ENCODE data around the gene SIL1. TPM values are rescaled to one million over a fixed set of nuclear protein-coding genes. Genes with fewer than 3 reads are reported as not detected.

The SIL1 gene
- total and polyA plus RNA-seq, 2 of the 8 experiments (the other 6 are each of a cell fraction or from before 2014, with no cell fraction given) = 8.3 to 12.8 TPM

DNA sequence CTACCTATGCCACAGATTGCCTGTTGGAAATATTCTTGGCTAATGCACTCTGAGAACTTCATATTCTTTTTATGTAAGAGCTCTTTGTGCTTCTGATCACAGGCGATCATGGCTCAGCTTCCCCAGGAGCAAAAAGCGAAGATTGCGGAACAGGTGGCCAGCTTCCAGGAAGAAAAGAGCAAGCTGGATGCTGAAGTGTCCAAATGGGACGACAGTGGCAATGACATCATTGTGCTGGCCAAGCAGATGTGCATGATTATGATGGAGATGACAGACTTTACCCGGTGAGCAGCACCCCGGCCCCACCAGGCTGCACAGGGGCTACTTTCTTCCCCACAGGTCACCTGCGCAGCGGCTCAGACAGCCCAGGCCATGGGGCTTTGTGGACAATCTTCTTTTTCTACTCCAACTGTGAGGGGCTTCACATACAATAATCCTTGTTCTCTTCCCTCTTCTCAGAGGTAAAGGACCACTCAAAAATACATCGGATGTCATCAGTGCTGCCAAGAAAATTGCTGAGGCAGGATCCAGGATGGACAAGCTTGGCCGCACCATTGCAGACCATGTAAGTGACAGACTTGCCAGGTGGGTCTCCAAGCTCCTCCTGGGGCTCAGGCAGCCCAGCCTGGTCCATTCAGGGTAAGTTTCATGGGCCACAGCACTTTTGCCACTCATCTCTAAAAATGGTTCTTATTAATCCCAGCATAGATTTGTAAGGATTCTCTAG, 267.6 kb downstream of the SIL1 start:
- ChIA-PET CTCF (ENCODE audit: partially characterized antibody) (interaction anchor here (0.6 to 3.0 kb wide), 7 partner anchors 14 to 347 kb away, joined by 3 to 9 read pairs (median 3); no protein-coding TSS in a partner anchor), POLR2A (ENCODE audit: partially characterized antibody) (no interaction called here)
- Histone ChIP-seq H3K27me3 (replicated peaks in 1 of 4; ENCODE audit: control insufficient read depth in 3 of 4, extremely low read depth in 1 of 4, insufficient read depth in 3 of 4, low read length in 3 of 4) (no peaks in the 10 kb centered on the region), H4K91ac (replicated peaks; ENCODE audit: insufficient read length, low read length) (no peak overlapping the region), H2BK5ac (ENCODE audit: low read depth, low read length) (no peak overlapping the region), H2AK5ac (ENCODE audit: low read depth, low read length) (no peak overlapping the region), H3K18ac (ENCODE audit: extremely low read depth, low read length) (no peak overlapping the region), H3K9ac (replicated peaks in 1 of 4; ENCODE audit: extremely low read depth in 1 of 4, low read depth in 3 of 4, low read length in 3 of 4) (no peak overlapping the region), H3K4me1 (replicated peaks in 1 of 4; ENCODE audit: control insufficient read depth in 3 of 4, insufficient read depth in 4 of 4, low read length in 3 of 4) (peaks cover 0 to 6% (median 1%) of the 10 kb centered on the region in 4 experiments; a peak in 3 of 7 replicates), H3K36me3 (ENCODE audit: control insufficient read depth in 2 of 4, insufficient read depth in 4 of 4, low read length in 3 of 4) (peaks cover 31 to 89% (median 55%) of the 10 kb centered on the region in 4 experiments), H3K4ac (replicated peaks; ENCODE audit: insufficient read length, low read depth, low read length) (no peak overlapping the region), H3K14ac (ENCODE audit: insufficient read length) (no peak overlapping the region), H3K79me2 (ENCODE audit: control insufficient read depth in 1 of 2, insufficient read depth in 2 of 2, low read length in 2 of 2) (no peaks in the 10 kb centered on the region), H3K27ac (ENCODE audit: low read depth, low read length) (no peak overlapping the region), H4K8ac (ENCODE audit: extremely low read depth, insufficient read depth, low read length) (no peak overlapping the region; the same call in 1 of the 2 replicates), H4K5ac (ENCODE audit: insufficient read length, low read depth, low read length) (no peak overlapping the region), H2BK120ac (replicated peaks; ENCODE audit: low read depth, low read length) (no peak overlapping the region), H3K23ac (ENCODE audit: insufficient read length) (no peak overlapping the region), H3K56ac (replicated peaks; ENCODE audit: insufficient read length, low read depth, low read length) (no peak overlapping the region), H2BK20ac (ENCODE audit: low read length) (no peak overlapping the region), H3K4me3 (ENCODE audit: extremely low read depth in 1 of 4, insufficient read depth in 2 of 4, low read depth in 3 of 4, low read length in 4 of 4) (no peak overlapping the region), H2BK15ac (ENCODE audit: low read length) (no peak overlapping the region), H4K20me1 (replicated peaks in 1 of 2; ENCODE audit: control insufficient read depth in 1 of 2, insufficient read depth in 2 of 2, low read length in 2 of 2) (peaks cover 1 to 2% of the 10 kb centered on the region in 2 experiments), H2AFZ (ENCODE audit: low read length) (no peak overlapping the region), H3K79me1 (ENCODE audit: low read depth, low read length) (peaks cover 7% of the 10 kb centered on the region; the same call in 1 of the 2 replicates), H3K9me3 (ENCODE audit: insufficient read depth in 2 of 2, low read depth in 1 of 2, low read length in 1 of 2) (no peaks in the 10 kb centered on the region), H3K4me2 (ENCODE audit: insufficient read depth in 1 of 2, low read depth in 2 of 2, low read length in 2 of 2) (no peak overlapping the region), H2BK12ac (ENCODE audit: low read depth, low read length) (no peak overlapping the region), H3K23me2 (ENCODE audit: low read depth, low read length) (no peaks in the 10 kb centered on the region)
- WGBS, 2 experiments (ENCODE audit: extremely low coverage in 1 of 2, insufficient coverage in 1 of 2, insufficient read length in 1 of 2, insufficient replicate concordance in 2 of 2, low coverage in 1 of 2, low lambda C conversion rate in 2 of 2, missing lambda C conversion rate in 1 of 2) = 91% methylated on average over 10 of the region's 10 CpGs; no CpG with 5 or more reads in 1 of the 2 experiments
- no peak for FAIRE-seq
- no peak for DNase-seq (ENCODE audit: low read depth in 1 of 2, low spot score in 2 of 2)
- no peak for TF ChIP-seq FOSL1 (IDR thresholded peaks at IDR 0.05; ENCODE audit: insufficient read depth, low read depth, low read length)
- TF ChIP-seq SIN3A (conservative IDR thresholded peaks at IDR 0.05 in 1 of 2, IDR thresholded peaks at IDR 0.05 in 1 of 2; ENCODE audit: low read depth in 1 of 2, low read length in 2 of 2) = no peak
